Measurements from ENCODE around the gene CD24. TPM values are rescaled to one million over a fixed set of nuclear protein-coding genes. Genes with fewer than 3 reads are reported as not detected.
"Not testable (repeated sequence)": the region's sequence is repeated elsewhere in the genome, so short reads cannot be mapped to it uniquely, and the experiment has no call there.

Gene CD24
- total RNA-seq, 1 donor: 3.3 TPM

GRCh38 chr6:106972500-106972899 lies 2.0 kb downstream of the CD24 start:
- Histone ChIP-seq H3K36me3 (ENCODE audit: insufficient read depth, low read length) (no peaks in the 10 kb centered on the region), H4K20me1 (ENCODE audit: insufficient read depth, low read length) (no peaks in the 10 kb centered on the region), H3K4me1 (ENCODE audit: insufficient read depth, low read length) (no peaks in the 10 kb centered on the region), H2AFZ (ENCODE audit: low read length) (no peak overlapping the region), H3K4me2 (ENCODE audit: insufficient read depth, low read length) (no peak overlapping the region), H3K27me3 (ENCODE audit: insufficient read depth, low read length) (peaks cover 59% of the 10 kb centered on the region), H3K27ac (ENCODE audit: low read depth, low read length) (no peak overlapping the region), H3K79me2 (ENCODE audit: insufficient read depth, low read length) (no peaks in the 10 kb centered on the region), H3K4me3 (ENCODE audit: insufficient read depth, low read length) (no peak overlapping the region), H3K9me3 (ENCODE audit: low read depth, low read length) (no peaks in the 10 kb centered on the region)
- no peak for DNase-seq (ENCODE audit: insufficient read length, low spot score, missing footprints)
- TF ChIP-seq, protein P1, sequence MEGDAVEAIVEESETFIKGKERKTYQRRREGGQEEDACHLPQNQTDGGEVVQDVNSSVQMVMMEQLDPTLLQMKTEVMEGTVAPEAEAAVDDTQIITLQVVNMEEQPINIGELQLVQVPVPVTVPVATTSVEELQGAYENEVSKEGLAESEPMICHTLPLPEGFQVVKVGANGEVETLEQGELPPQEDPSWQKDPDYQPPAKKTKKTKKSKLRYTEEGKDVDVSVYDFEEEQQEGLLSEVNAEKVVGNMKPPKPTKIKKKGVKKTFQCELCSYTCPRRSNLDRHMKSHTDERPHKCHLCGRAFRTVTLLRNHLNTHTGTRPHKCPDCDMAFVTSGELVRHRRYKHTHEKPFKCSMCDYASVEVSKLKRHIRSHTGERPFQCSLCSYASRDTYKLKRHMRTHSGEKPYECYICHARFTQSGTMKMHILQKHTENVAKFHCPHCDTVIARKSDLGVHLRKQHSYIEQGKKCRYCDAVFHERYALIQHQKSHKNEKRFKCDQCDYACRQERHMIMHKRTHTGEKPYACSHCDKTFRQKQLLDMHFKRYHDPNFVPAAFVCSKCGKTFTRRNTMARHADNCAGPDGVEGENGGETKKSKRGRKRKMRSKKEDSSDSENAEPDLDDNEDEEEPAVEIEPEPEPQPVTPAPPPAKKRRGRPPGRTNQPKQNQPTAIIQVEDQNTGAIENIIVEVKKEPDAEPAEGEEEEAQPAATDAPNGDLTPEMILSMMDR (IDR thresholded peaks at IDR 0.05; ENCODE audit: extremely low read depth, low read depth, low read length): no peak

DNA sequence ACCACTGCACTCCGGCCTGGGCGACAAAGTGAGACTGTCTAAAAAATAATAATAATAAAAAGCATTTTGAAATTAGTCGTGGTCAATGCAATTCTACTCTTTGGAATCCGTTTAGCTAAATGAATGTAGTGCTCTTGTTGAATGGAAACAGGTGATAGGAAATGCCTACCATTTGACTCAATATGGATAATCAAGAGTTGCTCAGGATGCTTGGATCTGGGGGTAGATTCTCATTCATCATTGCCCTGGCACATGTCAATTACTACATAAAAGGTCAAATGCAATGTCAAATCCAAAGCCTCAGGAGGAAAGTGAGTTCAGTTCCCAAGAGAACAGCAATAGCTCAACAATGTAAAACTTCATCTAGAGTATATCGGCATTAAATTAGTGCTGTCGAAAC lies 3.8 kb downstream of the CD24 start:
- not testable (repeated sequence) for H3K79me2 ChIP-seq (ENCODE audit: insufficient read depth, low read length); H3K4me2 ChIP-seq (ENCODE audit: insufficient read depth, low read length); H4K20me1 ChIP-seq (ENCODE audit: insufficient read depth, low read length); H3K4me1 ChIP-seq (ENCODE audit: insufficient read depth, low read length); H3K27ac ChIP-seq (ENCODE audit: low read depth, low read length); H3K36me3 ChIP-seq (ENCODE audit: insufficient read depth, low read length); H2AFZ ChIP-seq (ENCODE audit: low read length); H3K9me3 ChIP-seq (ENCODE audit: low read depth, low read length); H3K4me3 ChIP-seq (ENCODE audit: insufficient read depth, low read length); DNase-seq (ENCODE audit: insufficient read length, low spot score, missing footprints)
- peaks cover 42% of the 10 kb centered on the region for H3K27me3 ChIP-seq (ENCODE audit: insufficient read depth, low read length)

DNA sequence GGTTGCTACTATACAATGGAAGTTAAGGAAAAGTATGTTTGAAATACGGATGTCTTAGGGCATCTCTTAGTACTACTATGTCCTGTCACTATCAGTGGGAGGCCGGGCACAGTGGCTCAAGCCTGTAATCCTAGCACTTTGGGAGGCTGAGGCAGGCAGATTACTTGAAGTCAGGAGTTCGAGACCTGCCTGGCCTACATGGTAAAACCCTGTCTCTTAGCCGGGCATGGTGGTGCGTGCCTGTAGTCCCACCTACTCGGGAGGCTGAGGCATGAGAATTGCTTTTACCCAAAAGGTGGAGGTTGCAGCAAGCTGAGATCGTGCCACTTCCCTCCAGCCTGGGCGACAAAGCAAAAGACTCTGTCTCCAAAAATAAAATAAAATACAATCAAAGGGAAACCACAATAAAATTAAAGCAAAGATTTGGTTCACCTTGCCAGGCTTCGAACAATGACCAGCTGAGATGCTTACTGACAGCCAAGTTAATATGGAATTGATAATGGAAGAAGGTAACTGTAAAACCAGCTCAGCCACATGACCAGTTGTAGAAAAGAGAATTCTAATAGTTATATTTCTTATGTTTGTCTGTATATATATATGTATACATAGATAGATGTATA lies 6.5 kb downstream of the CD24 start:
- Histone ChIP-seq H3K4me3 (ENCODE audit: insufficient read depth, low read length) (no peak overlapping the region), H3K36me3 (ENCODE audit: insufficient read depth, low read length) (no peaks in the 10 kb centered on the region), H4K20me1 (ENCODE audit: insufficient read depth, low read length) (no peaks in the 10 kb centered on the region), H3K27me3 (ENCODE audit: insufficient read depth, low read length) (peaks cover 21% of the 10 kb centered on the region), H3K4me2 (ENCODE audit: insufficient read depth, low read length) (no peak overlapping the region), H3K9me3 (ENCODE audit: low read depth, low read length) (no peaks in the 10 kb centered on the region), H3K27ac (ENCODE audit: low read depth, low read length) (no peak overlapping the region), H3K79me2 (ENCODE audit: insufficient read depth, low read length) (no peaks in the 10 kb centered on the region), H3K4me1 (ENCODE audit: insufficient read depth, low read length) (no peaks in the 10 kb centered on the region), H2AFZ (ENCODE audit: low read length) (no peak overlapping the region)
- no peak for DNase-seq (ENCODE audit: insufficient read length, low spot score, missing footprints)
- TF ChIP-seq, protein P1 (IDR thresholded peaks at IDR 0.05; ENCODE audit: extremely low read depth, low read depth, low read length): no peak

- H4K20me1 ChIP-seq (ENCODE audit: insufficient read depth, low read length): no peaks in the 10 kb centered on the region
- no peaks in the 10 kb centered on the region for H3K36me3 ChIP-seq (ENCODE audit: insufficient read depth, low read length)
- H3K79me2 ChIP-seq (ENCODE audit: insufficient read depth, low read length): no peaks in the 10 kb centered on the region
- no peak overlapping the region for H3K4me2 ChIP-seq (ENCODE audit: insufficient read depth, low read length)
- peaks cover 10% of the 10 kb centered on the region for H3K27me3 ChIP-seq (ENCODE audit: insufficient read depth, low read length)
- no peak overlapping the region for H3K4me3 ChIP-seq (ENCODE audit: insufficient read depth, low read length)
- no peaks in the 10 kb centered on the region for H3K4me1 ChIP-seq (ENCODE audit: insufficient read depth, low read length)
- TF ChIP-seq, protein P1 (IDR thresholded peaks at IDR 0.05; ENCODE audit: extremely low read depth, low read depth, low read length): no peak
- H2AFZ ChIP-seq (ENCODE audit: low read length): no peak overlapping the region
- H3K9me3 ChIP-seq (ENCODE audit: low read depth, low read length): no peaks in the 10 kb centered on the region
- no peak for DNase-seq (ENCODE audit: insufficient read length, low spot score, missing footprints)
- no peak overlapping the region for H3K27ac ChIP-seq (ENCODE audit: low read depth, low read length)
Measured at GRCh38 chr6:106966671-106967640, 7.6 kb downstream of the CD24 start.

Measured in osteoblast (primary cell).